ENCODE measurements around the gene DLGAP1. TPM values are rescaled to one million over a fixed set of nuclear protein-coding genes. Genes with fewer than 3 reads are reported as not detected.

DLGAP1 gene
- total and polyA plus RNA-seq, 2 of the 4 experiments (the other 2 are of a cell fraction) = under 0.01 to 0.09 TPM

- ChIA-PET POLR2A (ENCODE audit: unreplicated experiment) (no interaction called here), CTCF (no interaction called here)
- no peak overlapping the region for H2BK20ac ChIP-seq (ENCODE audit: low read depth, low read length)
- no peak overlapping the region for H3K4me2 ChIP-seq (ENCODE audit: low read depth, low read length)
- no peaks in the 10 kb centered on the region for H3K27me3 ChIP-seq (ENCODE audit: control insufficient read depth, insufficient read depth, low read length)
- DNase-seq (no peak), ATAC-seq (ENCODE audit: low read depth) (no peak)
- no peak for TF ChIP-seq RFX5 (IDR thresholded peaks at IDR 0.05; ENCODE audit: low read depth, low read length)
- H3K4ac ChIP-seq (ENCODE audit: low read depth, low read length) = no peak overlapping the region
- H4K8ac ChIP-seq (ENCODE audit: low read depth in 2 of 2, low read length in 2 of 2) = no peak overlapping the region
- H2BK120ac ChIP-seq (ENCODE audit: low read depth, low read length) = no peak overlapping the region
- H2BK15ac ChIP-seq (ENCODE audit: low read depth, low read length) = no peak overlapping the region
- no peak overlapping the region for H4K91ac ChIP-seq (ENCODE audit: insufficient read depth, low read depth, low read length)
- BruUV-seq (replicated peaks) = no TSS peak
- H2AK5ac ChIP-seq (ENCODE audit: low read depth, low read length) = no peak overlapping the region
- H2AFZ ChIP-seq (replicated peaks; ENCODE audit: low read length, poor library complexity) = no peak overlapping the region
- H3K27ac ChIP-seq (ENCODE audit: insufficient read depth, low read length) = no peak overlapping the region
- dilution Hi-C loops (cut with HindIII; ENCODE audit: low sequenced_read_pairs, unreplicated experiment) (no loop called here), intact Hi-C loops (cut with micrococcal nuclease) (no loop called here), in situ Hi-C loops (cut with MboI; ENCODE audit: low sequenced_read_pairs) (no loop called here)
- no peaks in the 10 kb centered on the region for H4K20me1 ChIP-seq (ENCODE audit: insufficient read depth, low read length)
- H3K14ac ChIP-seq (replicated peaks; ENCODE audit: low read depth, low read length) = no peak overlapping the region
- no peak overlapping the region for H3K4me3 ChIP-seq (ENCODE audit: insufficient read depth, low read depth, low read length)
- no peak overlapping the region for H3K18ac ChIP-seq (ENCODE audit: low read depth, low read length)
- H3K9ac ChIP-seq (ENCODE audit: low read depth, low read length) = no peak overlapping the region
- no peak overlapping the region for H4K5ac ChIP-seq (ENCODE audit: low read depth, low read length)
- no peak overlapping the region for H3K56ac ChIP-seq (ENCODE audit: extremely low read depth, insufficient read depth, low read length)
- no peaks in the 10 kb centered on the region for H3K36me3 ChIP-seq (ENCODE audit: control insufficient read depth, insufficient read depth, low read length)
- peaks cover 6% of the 10 kb centered on the region for H3K9me3 ChIP-seq (ENCODE audit: control insufficient read depth, insufficient read depth, low read length)
- WGBS, 2 experiments (ENCODE audit: extremely low coverage in 2 of 2, insufficient read length in 1 of 2) = 92% methylated on average over 2 of the region's 3 CpGs; no CpG with 5 or more reads in 1 of the 2 experiments
- H3K4me1 ChIP-seq (ENCODE audit: control insufficient read depth, insufficient read depth, low read length) = no peaks in the 10 kb centered on the region
- no peak overlapping the region for H3K23ac ChIP-seq (ENCODE audit: low read depth, low read length)
- H2AK9ac ChIP-seq (replicated peaks; ENCODE audit: low read depth, low read length, poor library complexity) = no peak overlapping the region
- H3K79me1 ChIP-seq (ENCODE audit: low read depth in 1 of 2, low read length in 2 of 2) = no peaks in the 10 kb centered on the region; a peak in 1 of 4 replicates
- H2BK5ac ChIP-seq (ENCODE audit: low read depth, low read length, poor library complexity, severe bottlenecking) = no peak overlapping the region
- H3K9me1 ChIP-seq (ENCODE audit: insufficient read depth, low read length) = peaks cover 2% of the 10 kb centered on the region; the same call in 1 of the 2 replicates
Measured at GRCh38 chr18:3471141-3471648, 983.9 kb downstream of the DLGAP1 start.
